NCI-H2196 treated with DMSO at 0.1 percent for 48 hours (cell line): ENCODE results near the gene OR7G2.

Source experiments
- DNase-seq: peaks from one replicate; lab custom pipeline; 2025; ENCODE audit not compliant: unreplicated experiment; lab: John Stamatoyannopoulos, UW

The OR7G2 gene

DNA sequence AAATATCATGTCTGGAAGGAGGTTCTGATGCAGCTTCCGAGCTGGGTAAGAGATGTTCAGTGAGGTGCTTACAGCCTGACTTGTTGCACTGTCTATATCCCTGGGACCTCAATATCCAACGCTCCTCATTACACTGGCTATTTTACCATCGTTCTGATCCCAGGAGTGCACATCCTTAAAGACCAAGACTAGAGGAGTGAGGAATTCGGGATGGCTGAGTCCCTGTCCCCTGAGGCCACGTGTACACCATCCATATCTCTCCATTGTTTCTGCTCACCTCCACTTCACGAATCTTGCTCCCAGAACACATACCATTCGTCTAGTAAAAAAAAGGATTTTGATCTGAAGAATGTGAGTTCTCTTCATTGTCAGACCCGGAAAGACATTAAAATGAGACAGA is at the start of gene OR7G2:
Gene OR7G2, minus strand, starts transcription at position 101 of the 400 bp plus-strand sequence. CDS start 4,232 bp downstream, outside the sequence.
- no peak for DNase-seq

DNA sequence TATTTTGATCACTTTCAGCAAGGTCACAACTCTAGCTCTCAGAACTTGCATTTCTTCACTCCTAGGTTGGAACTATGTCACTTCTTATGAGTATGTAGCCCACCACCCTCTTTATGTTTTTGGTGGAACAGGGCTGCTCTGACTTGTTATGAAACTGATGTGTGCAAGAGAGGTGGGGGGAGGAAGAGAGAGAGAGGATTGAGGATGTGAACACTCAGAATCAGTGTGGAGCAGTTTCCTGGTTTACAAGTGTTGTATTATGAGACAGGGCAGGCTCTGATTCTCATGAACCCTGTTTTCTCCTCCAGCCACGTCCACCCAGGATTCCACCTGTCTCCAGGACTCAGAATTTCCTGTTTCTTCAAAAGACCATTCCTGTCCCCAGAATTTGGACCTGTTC is 49.0 kb upstream of the OR7G2 start:
- no peak for DNase-seq

DNA sequence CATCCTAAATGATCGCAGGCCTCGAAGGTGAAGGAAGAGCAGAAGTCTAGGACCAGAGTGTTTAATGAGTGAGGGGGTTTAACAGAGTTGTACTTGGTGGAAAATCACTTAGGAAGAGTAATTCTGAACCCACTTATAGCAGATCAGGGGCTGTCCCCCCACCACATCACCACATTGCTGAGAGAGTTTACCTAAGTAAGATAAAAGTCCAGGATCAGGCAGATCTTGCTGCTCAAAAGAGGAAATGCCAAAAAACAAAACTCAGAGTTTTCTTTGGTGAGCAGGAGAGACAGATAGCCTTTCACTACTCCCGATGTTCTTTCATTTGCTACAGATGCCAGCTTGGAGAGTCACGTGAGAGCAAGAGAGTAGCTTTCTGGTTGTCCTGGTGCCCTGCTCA is 48.3 kb upstream of the OR7G2 start:
- DNase-seq, result no peak

DNA sequence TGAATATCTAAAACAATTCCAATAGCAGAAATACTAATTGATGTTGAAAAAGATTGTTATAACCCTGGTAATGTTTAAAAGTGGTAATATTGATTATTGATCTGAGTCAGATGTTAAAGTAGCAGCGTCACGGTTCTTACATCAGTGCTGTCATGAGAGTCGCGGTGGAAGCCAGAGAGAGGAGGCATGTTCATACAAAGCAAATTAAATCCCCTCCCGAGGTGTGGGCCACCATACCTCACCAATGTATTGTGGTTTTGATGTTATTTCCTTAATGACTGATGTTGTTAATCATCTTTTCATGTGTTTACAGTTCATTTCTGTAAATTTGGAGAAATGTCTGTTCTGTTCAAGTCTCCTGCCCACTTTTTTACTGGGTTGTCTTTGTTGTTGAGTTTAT is 44.1 kb upstream of the OR7G2 start:
- no peak for DNase-seq

DNA sequence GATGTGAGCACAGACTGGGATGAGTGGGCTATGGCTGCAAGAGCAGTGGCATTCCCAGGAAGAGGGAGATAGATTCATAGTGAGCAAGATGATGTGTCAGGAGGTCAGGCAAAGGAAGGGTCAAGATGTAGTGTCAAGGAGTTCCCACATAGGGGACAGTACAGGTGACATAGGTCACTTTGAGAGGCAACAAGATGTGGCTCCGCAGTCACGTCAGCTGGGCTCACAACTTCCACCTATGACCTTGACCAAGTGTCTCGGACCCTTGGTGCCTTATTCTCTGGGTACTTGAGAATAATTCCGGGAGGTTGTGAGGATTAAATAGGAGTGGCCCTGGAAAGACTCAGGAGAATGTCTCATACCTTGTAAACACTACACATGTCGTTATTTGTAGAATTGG is 43.4 kb upstream of the OR7G2 start:
- DNase-seq, result no peak

DNA sequence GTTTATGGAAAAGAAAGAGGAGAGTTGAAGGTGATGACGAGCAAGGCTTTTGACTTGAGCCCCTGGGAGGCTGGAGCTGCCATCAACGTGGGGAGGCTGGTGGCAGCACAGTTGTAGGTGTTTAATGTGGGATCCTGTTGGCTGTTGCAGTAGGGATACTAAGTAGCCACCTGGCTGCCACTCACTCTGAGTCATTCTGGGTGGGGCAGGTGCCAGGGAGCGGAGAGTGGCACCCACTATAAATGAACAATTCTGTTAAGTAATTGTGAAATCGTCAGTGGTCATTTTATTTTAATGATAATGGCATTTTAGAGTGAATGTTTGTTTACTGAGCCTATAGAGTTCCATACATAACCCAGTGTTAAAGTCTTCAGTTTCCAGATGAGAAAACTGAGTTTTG is 42.7 kb upstream of the OR7G2 start:
- no peak for DNase-seq

DNA sequence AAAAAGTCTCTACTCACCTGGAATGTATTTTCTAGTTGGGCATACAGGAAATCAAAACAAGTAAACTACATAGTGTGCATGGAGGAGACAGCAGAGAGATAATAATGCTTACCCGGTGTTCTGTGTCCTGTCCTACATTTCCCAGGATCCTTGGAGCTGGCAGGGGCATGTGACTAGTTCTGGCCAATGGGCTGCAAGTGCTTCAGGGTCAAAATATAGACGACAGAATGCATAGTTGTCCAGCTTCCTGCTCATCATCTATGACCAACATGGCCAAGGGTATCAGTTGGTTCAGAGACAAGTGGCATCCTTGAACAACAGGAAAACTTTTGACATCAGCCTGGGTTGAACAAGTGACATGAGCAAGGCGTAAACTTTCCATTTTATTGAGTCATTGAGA is 41.4 kb upstream of the OR7G2 start:
- no peak for DNase-seq

DNA sequence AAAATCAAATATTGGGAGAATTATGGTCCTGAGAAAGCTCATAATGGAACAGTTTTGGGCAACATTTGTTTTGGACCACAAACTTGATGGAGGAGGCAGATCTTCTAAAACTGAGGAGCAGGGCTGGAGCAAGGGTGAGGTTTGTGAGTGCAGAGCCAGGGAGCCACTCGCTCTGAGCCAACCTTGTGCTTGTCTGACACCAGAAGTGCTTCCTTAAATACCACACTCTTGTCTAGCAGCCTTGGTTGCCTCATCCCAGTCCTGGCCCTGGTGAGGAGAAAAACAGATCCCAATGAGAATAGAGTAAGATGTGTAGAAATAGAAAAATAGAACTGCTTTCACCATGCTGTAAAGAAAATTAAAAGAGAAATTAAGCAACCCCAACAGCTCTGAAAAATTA is 39.6 kb upstream of the OR7G2 start:
- DNase-seq, result no peak

DNA sequence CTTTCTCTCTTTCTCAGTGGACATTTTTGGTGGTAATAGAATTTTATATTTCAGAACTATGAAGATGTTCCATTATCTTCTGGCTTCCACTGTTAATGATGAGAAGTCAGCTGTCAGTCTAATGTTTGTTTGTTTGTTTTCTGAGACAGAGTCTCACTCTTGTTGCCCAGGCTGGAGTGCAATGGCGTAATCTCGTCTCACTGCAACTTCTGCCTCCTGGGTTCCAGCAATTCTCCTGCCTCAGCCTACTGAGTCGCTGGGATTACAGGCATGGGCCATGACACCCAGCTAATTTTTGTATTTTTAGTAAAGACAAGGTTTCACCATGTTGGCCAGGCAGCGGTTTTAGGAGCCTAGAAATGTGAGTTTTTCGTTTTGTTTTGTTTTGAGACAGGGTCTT is 37.6 kb upstream of the OR7G2 start:
- no peak for DNase-seq

DNA sequence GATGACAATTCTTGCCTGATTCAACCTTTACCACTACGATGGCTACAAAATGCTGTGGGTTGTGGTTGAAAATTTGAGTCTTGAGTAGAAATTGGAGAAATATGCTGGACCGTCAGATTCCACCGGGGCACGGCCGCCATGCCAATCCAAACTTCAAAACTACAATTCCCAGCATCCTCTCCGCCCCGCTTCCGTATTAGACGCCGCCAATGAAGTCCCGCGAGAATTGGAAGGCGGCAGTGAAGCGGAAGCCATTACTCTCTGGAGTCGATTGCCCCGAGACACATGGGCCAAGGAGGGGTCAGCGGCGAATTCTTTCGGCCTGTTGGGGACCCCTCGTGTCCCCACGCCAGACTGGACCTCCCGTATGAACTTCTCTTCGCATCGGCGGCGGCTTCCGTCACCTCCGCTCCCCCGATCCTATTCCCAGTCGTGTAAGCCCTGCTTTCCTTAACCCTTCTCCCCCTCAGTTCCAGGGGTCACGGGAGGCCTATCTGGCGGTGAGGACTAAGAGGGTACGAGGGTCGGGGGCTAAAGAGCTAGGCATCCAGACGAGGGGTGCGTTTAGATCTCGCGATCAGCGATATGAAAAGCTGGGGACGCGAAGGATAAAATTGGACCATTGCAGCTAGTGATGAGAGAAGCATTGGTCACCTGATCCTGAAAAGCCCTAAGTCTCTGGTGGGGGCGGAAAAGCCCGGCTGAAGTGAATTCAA is 33.0 kb upstream of the OR7G2 start, which contains the start of gene ZNF317:
Gene ZNF317, plus strand, starts transcription at position 239 of the 716 bp plus-strand sequence. CDS start 15,620 bp downstream, outside the sequence.
- peak; percentile 86 for DNase-seq

DNA sequence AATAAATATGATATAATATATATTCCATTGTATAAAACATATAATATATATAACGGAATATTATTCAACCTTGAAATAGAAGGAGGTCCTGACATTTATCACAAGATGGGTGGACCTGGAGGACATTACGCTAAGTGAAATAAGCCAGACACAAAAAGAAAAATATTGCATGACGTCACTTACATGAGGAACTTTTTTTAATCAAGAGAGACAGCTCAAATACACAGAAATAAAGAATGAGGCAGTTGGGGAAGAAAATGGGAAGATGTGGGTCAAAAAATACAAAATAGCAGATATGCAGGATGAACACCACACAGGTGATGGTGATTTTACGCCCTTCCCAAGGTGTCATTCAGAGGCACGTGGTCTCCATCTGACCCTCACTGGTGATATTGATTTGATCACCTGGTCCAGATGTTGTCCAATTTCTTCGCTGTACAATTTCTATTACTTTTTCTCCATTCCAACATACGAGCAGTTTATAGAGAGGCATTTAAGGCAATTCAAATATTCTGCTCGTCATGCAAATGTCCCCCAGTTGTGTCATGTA is 32.4 kb upstream of the OR7G2 start:
- no peak for DNase-seq

DNA sequence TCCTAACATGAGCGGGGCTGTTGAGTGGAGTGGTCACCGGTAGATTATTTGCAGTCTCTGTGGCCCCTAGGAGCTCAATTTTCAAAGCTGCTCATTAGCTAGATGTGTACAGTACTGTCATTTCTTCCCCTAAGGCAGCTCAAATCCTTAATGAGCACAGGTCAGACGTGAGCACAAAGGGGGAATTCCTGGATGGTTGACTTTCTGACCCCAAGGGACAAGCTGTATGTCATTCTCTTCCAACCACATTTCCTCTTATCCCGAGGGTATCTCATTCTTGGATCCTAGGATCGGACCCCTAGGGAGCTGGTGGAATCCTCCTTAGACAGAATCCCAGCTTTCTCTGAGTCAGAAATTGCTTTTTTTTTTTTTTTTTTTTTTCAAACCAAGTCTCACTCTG is 25.1 kb upstream of the OR7G2 start:
- DNase-seq, result no peak

DNA sequence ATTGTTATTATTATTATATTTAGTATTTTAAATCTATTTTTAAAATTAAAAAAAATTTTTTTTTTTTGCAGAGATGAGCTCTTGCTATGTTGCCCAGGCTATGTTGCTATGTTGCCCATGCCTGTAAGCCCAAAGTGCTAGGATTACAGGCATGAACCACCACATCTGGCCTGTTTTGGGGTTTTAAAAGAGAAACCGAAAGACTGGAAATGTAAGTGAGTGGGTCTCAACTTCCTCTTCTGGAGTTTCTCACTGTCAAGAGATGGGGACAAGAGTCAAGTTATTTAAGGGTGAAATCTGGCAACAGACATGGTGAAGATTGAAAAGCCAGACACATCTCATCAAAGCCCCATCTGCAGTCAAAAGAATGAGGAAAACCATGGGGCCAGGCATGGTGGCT is 23.7 kb upstream of the OR7G2 start:
- DNase-seq, result no peak

DNA sequence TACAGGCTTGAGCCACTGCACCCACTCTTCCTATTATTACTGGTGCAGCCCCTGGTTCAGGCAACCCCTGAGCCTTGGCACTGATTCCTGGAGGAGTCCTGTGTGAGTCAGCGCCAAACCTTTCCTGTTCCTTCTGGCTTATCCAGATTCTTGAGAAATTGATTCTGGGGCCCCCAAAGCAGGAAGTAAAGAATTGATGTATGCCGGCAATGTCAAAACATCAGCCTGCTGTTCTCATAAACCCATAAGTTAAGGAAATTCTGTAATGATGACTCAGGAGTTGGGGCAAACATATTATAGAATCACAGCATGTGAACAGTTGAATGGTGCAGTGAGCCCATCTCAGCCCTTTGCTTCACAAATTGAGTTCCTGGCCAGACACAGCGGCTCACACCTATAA is 20.9 kb upstream of the OR7G2 start:
- DNase-seq, result no peak

DNA sequence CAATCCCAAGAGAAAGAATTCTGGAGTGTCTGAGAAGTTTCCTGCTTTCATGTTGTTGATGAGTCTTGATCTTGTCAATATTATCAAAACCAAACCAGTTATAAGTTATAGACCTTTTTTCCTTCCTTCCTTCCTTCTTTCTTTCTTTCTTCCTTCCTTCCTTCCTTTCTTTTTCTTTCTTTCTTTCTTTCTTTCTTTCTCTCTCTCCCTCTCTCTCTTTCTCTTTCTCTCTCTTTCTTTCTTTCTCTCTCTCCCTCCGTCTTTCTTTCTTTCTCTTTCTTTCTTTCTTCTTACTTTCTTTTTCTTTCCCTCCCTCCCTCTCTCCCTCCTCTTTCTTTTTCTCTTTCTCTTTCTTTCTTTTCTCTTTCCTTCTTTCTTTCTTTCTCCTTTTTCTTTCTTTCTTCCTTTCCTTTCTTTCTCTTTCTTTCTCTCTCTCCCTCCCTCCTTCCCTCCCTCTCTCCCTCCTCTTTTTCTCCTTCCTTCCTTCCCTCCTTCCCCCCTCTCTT is 19.7 kb upstream of the OR7G2 start, which contains the start of gene OR7G3:
Gene OR7G3, minus strand, starts transcription at position 51 of the 506 bp plus-strand sequence. Its CDS starts 0 bp downstream, at position 51.
- DNase-seq, result no peak

DNA sequence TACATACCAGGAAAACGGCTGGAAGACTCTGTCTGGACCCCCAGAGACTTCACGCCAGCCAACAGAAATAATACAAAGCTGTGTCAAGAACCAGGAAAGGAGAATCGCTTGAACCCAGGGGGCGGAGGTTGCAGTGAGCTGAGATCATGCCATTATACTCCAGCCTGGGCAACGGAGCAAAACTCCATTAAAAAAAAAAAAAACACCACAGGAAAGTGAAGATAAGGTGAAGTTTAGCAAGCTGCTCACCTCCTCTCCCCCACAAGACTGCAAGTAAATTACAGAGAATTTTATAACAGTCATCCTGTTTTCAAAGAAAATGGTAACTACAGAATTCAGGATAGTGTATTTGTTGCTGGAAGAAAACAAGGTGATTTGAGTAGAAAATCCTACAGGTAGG is 9.3 kb upstream of the OR7G2 start:
- no peak for DNase-seq

DNA sequence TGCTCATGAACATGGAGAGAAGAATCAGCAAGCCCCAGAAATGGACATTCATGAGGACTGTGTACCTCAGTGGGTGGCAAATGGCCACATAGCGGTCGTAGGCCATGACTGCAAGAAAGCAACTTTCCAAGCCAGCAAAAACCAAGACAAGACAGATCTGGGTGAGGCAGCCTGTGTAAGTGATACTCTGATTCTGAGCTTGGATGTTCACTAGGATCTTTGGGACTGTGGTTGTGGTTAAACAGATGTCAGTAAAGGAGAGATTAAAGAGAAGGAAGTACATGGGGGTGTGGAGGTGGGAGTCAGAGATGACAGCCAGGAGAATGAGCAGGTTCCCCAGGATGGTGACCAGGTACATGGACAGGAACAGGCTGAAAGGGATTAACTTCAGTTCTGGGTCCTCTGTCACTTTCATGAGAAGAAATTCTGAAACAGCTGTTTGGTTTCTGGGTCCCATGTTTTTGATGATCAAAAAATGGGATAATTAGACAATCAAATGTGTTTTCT is 8.1 kb upstream of the OR7G2 start, which contains the start of gene OR7G1:
Gene OR7G1, minus strand, starts transcription at position 457 of the 507 bp plus-strand sequence. Its CDS starts 0 bp downstream, at position 457.
- DNase-seq, result no peak

DNA sequence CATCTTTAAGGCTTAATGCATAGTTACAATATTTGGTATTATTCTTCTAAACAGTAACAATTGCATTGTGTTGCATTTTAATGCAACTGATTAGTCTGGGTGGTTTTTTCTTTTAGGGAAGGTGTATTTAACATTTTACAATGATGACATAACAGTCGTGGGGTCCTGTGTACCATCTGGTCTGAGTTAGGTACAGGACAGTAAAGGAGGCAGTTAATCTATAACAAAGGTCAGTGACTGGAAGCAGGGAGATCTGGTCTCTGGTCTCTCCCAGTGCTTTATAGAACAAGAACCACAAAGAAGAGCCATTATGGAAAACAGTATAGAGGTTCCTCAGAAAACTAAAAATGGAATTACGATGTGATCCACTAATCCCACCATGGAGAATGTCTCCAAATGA is 2.7 kb upstream of the OR7G2 start:
- DNase-seq, result no peak

DNA sequence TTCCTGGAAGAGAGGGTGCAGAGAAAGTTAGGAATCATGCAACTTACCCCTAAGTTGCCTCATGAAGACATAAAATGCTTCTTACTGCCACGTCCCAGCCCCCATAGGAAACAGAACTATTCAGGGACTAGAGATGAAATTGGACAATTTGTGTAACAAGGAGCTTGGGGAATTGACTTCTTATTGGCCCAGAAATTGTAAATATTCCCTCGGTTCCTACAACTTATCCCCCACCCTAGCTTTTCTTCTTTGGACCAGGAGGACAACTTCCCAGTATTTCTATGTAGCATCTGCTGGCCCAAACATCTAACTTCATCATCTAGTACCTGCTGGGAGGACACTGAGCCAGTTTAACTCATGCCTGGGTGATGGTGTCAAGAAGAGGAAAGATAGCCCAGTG is 20.5 kb downstream of the OR7G2 start, which contains the start of gene OR1M1:
Gene OR1M1, plus strand, starts transcription at position 301 of the 400 bp plus-strand sequence. CDS start 6,184 bp downstream, outside the sequence.
- no peak for DNase-seq

DNA sequence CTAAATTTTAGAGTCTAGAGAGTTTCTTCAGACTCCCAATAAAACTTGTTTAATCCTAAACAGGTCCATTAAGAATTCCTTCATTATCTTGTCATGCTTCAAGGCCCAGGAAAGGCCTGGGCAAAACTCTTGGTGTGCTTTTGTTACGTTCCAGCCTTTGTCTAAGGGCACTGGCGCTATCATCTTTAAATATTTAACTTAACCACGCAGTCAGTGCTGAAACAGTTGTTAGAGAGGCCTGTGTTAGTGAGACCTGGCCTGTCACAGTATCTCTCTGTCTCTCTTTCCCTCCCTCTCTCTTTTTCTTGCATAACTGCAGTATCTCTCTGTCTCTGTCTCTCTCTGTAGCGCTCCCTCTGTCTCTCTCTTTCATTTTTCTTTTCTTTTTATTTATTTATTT is 28.6 kb downstream of the OR7G2 start:
- no peak for DNase-seq

DNA sequence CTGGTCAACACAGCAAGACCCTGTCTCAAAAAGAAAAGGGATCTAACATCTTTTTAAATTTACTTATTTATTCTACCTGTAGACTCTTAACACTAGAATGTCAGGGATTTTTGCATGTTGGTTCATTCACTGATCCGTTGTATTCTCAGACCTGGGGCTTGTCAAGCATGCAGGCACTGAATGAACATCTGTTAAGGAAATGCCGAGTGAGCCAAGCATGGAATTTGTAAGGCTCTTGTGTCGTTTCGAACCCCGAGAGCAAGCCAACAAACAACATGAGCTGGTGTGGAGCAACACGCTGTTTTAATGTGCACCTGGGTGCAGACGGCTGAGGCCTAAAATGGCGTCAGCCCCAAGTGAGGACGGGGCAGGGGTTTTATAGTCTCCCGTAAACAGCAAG is 30.4 kb downstream of the OR7G2 start:
- DNase-seq, result no peak
